OCI-LY3 (cell line): Measurements from ENCODE around the gene PPHLN1.
A peak's percentile ranks its signal among the peaks of the same experiment; 100 is the strongest.

ENCODE experiments used
- H2AFZ ChIP-seq: fragments of 200-600, 300-600 bp; shearing (Covaris generic); 2 replicates; pipeline ENCODE4 v1.6.0; 2014; ENCODE audit warnings: antibody characterized with exemption, low read depth, low read length
- H3K27ac ChIP-seq: fragments of 200-600, 300-600 bp; sonication (generic); 2 replicates; pipeline ENCODE4 v1.5.1; 2014; ENCODE audit warnings: mild to moderate bottlenecking, low read length, moderate library complexity, mixed read lengths
- H3K27me3 ChIP-seq: fragments of 200-600, 300-600 bp; sonication (generic); 2 replicates; pipeline ENCODE4 v1.6.1; 2014; ENCODE audit warnings: low read depth, low read length, mixed read lengths
- H3K36me3 ChIP-seq: fragments of 200-600, 300-600 bp; sonication (generic); replicated peaks from 2 replicates; pipeline ENCODE3; 2014; ENCODE audit warnings: low read depth, low read length, mixed read lengths
- H3K4me1 ChIP-seq: fragments of 300-600, 200-600 bp; sonication (generic); 2 replicates; pipeline ENCODE4 v1.6.1; 2014; ENCODE audit warnings: low read length, mixed read lengths
- H3K4me2 ChIP-seq: fragments of 200-600, 300-600 bp; sonication (generic); 2 replicates; pipeline ENCODE4 v1.6.1; 2014; ENCODE audit warnings: low read length, mixed read lengths
- H3K4me3 ChIP-seq: fragments of 300-600, 200-600 bp; sonication (generic); 2 replicates; pipeline ENCODE4 v1.5.1; 2014; ENCODE audit warnings: antibody characterized with exemption, mild to moderate bottlenecking, low read length, moderate library complexity
- H3K79me2 ChIP-seq: fragments of 300-600, 200-600 bp; shearing (Covaris generic); 2 replicates; pipeline ENCODE4 v1.6.1; 2014; ENCODE audit warnings: mild to moderate bottlenecking, low read length, mixed read lengths
- H3K9ac ChIP-seq: fragments of 300-600, 200-600 bp; shearing (Covaris generic); 2 replicates; pipeline ENCODE4 v1.6.0; 2014; ENCODE audit warnings: mild to moderate bottlenecking, low read length, moderate library complexity
- H3K9me3 ChIP-seq: fragments of 200-600, 300-600 bp; shearing (Covaris generic); 2 replicates; pipeline ENCODE4 v1.6.1; 2014; ENCODE audit warnings: low read length, mixed read lengths; ENCODE audit not compliant: insufficient read depth
- H4K20me1 ChIP-seq: fragments of 200-600, 300-600 bp; sonication (generic); 2 replicates; pipeline ENCODE4 v1.6.1; 2016; ENCODE audit warnings: low read length, mixed read lengths; ENCODE audit not compliant: insufficient read depth
- EZH2phosphoT487 ChIP-seq: fragments of 200-600 bp; shearing (Covaris generic); IDR thresholded peaks from 2 replicates; pipeline ENCODE4 v1.6.1; 2018; ENCODE audit warnings: antibody characterized with exemption, mixed run types, low read depth
- TF ChIP-seq, protein P1 (sequence below): fragments of 200-600, 300-600 bp; sonication (generic); IDR thresholded peaks from 2 replicates; pipeline ENCODE4 v1.5.1; 2014; ENCODE audit warnings: antibody characterized with exemption, low read length, low read depth

PPHLN1 gene

DNA sequence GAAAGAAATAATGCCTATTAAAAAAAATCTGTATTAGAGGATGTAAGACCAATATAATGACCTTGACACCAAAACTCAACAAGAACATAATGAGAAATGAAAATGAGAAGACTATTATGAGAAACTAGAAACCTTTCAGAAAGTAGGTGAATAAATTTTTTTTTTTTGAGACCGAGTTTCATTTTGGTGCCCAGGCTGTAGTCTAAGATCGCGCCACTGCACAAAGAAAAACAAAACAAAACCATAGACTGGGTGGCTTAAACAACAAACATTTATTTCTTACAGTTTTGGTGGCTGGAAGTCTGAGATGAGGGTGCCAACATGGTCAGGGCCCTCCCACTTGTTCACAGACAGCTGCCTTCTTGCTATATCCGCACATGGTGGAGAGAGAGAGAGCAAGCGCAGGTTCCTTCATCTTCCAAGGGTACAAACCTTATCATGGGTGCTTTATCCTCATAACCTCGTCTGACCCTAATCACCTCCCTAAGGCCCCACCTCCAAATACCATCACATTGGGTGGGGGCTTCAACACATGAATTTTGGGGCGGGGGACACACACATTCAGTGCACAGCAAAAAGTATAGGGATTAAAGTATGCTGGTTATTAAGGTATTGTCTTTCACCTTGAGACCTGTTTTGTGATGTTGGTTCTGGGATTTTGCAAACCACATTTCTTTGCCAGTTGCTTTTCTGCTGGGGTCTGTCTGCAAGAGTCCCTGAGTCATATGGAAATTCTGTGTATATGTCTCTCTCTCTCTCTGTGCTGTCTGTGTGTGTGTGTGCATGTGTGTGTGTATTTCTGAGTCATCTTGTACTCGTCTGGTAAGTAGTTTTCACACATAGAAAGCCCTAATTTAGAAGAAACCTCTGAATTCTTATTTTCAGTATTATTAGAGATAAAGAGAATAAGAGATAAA is 26.3 kb upstream of the PPHLN1 start:
- Histone ChIP-seq H3K79me2 (no peaks in the 10 kb centered on the region), H3K27ac (peak overlapping the region; percentile 96), H3K4me2 (peak overlapping the region; percentile 96), H3K36me3 (no peaks in the 10 kb centered on the region), H3K27me3 (no peaks in the 10 kb centered on the region), H3K9ac (peak overlapping the region; percentile 71), H3K9me3 (no peaks in the 10 kb centered on the region), H3K4me1 (peaks cover 32% of the 10 kb centered on the region), H2AFZ (peak overlapping the region; percentile 59), H3K4me3 (peak overlapping the region; percentile 66), H4K20me1 (no peaks in the 10 kb centered on the region)
- TF ChIP-seq, protein P1, sequence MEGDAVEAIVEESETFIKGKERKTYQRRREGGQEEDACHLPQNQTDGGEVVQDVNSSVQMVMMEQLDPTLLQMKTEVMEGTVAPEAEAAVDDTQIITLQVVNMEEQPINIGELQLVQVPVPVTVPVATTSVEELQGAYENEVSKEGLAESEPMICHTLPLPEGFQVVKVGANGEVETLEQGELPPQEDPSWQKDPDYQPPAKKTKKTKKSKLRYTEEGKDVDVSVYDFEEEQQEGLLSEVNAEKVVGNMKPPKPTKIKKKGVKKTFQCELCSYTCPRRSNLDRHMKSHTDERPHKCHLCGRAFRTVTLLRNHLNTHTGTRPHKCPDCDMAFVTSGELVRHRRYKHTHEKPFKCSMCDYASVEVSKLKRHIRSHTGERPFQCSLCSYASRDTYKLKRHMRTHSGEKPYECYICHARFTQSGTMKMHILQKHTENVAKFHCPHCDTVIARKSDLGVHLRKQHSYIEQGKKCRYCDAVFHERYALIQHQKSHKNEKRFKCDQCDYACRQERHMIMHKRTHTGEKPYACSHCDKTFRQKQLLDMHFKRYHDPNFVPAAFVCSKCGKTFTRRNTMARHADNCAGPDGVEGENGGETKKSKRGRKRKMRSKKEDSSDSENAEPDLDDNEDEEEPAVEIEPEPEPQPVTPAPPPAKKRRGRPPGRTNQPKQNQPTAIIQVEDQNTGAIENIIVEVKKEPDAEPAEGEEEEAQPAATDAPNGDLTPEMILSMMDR, result no peak
- no peak for TF ChIP-seq EZH2phosphoT487

DNA sequence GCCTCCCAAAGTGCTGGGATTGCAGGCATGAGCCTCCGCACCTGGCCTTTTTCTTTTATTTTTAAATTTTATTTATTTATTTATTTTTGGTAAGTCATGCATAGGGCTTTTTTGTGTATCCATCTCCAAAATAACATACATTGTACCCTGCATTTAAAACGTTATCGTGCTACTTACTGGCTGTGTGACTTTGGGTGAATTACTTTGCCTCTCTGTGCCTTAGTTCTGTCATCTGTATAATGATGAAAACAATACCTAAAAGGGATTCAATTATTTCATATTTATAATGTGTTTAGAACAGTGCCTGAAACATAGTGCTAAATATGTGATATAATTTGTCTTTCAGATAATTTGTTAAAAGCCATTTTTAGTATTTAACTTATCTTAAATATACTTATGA is 19.7 kb upstream of the PPHLN1 start:
- H3K79me2 ChIP-seq, result no peaks in the 10 kb centered on the region
- H3K27ac ChIP-seq, result no peak overlapping the region
- H3K4me1 ChIP-seq, result no peaks in the 10 kb centered on the region
- no peak overlapping the region for H3K4me2 ChIP-seq
- TF ChIP-seq, protein P1, result no peak
- no peak for TF ChIP-seq EZH2phosphoT487
- H4K20me1 ChIP-seq, result no peaks in the 10 kb centered on the region
- no peaks in the 10 kb centered on the region for H3K9me3 ChIP-seq
- H3K36me3 ChIP-seq, result no peaks in the 10 kb centered on the region
- H2AFZ ChIP-seq, result no peak overlapping the region
- H3K9ac ChIP-seq, result no peak overlapping the region
- H3K4me3 ChIP-seq, result no peak overlapping the region
- no peaks in the 10 kb centered on the region for H3K27me3 ChIP-seq

GRCh38 chr12:42308390-42308789 is 17.6 kb upstream of the PPHLN1 start:
- TF ChIP-seq EZH2phosphoT487, result no peak
- TF ChIP-seq, protein P1, result no peak
- Histone ChIP-seq H3K4me3 (no peak overlapping the region), H3K79me2 (no peaks in the 10 kb centered on the region), H2AFZ (no peak overlapping the region), H4K20me1 (no peaks in the 10 kb centered on the region), H3K4me2 (no peak overlapping the region), H3K9me3 (no peaks in the 10 kb centered on the region), H3K4me1 (no peaks in the 10 kb centered on the region), H3K27ac (no peak overlapping the region), H3K36me3 (peaks cover 3% of the 10 kb centered on the region), H3K27me3 (no peaks in the 10 kb centered on the region), H3K9ac (no peak overlapping the region)

DNA sequence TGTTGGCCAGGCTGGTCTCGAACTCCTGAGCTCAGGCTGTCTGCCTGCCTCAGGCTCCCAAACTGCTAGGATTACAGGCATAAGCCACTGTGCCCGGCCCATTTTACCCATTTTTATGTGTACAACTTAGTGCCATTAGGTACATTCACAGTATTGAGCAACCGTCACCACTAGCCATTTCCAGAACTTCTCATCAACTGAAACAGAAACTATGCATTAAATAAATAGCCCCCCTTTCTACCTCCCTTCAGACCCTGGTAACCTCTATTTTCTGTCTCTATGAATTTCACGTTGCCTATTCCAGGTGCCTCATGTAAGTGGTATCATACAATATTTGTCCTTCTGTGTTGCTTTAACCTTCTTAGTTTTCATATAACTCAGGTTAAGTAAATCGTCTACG is 16.0 kb upstream of the PPHLN1 start:
- Histone ChIP-seq H3K36me3 (peaks cover 4% of the 10 kb centered on the region), H3K4me3 (no peak overlapping the region), H3K27me3 (no peaks in the 10 kb centered on the region), H3K27ac (no peak overlapping the region), H3K9me3 (no peaks in the 10 kb centered on the region), H3K4me2 (no peak overlapping the region), H4K20me1 (no peaks in the 10 kb centered on the region), H2AFZ (no peak overlapping the region), H3K4me1 (no peaks in the 10 kb centered on the region), H3K9ac (no peak overlapping the region), H3K79me2 (no peaks in the 10 kb centered on the region)
- TF ChIP-seq, protein P1, result no peak
- TF ChIP-seq EZH2phosphoT487, result no peak
